NCI-H1092 treated with DMSO at 0.1 percent for 48 hours (cell line): Measurements from ENCODE around the gene CDK18.

Experiments
- DNase-seq: peaks from one replicate; lab custom pipeline; 2025; lab: John Stamatoyannopoulos, UW

CDK18 gene

DNA sequence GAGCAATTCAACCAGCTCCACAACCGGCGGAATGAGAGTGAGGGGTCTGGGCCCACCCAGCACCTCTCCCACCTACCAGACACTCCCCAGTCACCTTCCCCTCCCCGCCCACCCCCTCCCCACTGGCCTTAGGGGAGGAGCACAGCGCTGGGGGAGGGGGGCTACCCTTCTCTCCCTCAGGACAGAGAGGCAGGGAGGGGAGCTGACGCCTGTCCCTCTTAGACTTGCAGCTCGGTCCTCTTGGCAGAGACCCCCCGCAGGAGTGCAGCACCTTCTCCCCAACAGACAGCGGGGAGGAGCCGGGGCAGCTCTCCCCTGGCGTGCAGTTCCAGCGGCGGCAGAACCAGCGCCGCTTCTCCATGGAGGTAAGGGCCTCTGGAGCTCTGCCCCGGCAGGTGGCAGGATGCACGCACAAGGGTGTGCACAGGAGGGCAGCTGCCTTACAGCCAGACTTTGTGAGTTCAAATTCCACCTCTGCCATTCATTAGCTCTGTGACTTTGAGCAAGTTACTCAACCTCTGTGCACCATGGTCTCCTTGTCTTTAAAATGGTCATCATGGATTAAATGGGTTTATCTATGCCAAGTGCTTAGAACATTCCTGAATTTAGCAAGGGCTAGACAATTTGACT is 18.9 kb downstream of the CDK18 start:
- DNase-seq: no peak

DNA sequence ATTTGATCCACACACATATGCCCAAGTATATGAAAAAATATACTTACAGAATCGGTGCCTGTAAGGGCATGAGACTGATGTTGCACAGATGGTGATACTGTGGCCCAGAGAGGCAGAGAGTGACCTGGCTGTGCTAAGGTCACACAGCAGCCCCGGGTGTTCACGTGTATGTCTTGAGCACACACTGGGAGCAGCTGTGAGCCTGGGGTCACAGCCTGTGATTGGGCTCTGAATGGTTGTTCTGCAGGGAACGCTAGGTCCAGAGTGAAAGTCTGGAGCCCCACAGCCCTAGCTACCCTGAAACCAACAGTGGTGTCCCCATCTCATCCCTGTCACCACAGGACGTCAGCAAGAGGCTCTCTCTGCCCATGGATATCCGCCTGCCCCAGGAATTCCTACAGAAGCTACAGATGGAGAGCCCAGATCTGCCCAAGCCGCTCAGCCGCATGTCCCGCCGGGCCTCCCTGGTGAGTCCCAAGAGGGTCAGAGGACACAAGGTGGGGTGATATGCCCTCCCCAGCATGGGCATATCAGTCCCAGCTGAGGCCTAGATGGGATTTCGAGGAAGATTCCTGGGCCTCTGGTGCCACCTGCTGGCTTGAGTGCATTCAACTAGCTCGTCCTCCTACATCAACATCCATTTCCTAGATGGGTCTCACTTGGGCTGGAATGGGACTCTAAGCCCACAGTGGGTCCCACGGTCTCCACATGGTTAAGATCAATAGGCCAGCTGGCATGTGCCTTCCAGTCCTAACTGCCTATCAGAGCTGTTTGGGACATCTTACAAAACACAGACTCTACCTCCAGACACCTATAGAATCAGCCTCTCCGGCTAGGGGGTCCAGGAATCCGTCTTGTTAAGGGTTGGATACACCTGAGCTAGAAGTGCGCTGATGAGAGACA is 19.7 kb downstream of the CDK18 start:
- peak; percentile 88 for DNase-seq

- no peak for DNase-seq
These were observed 20.3 kb downstream of the CDK18 start for GRCh38 chr1:205524794-205525101.

GRCh38 chr1:205525495-205526285 is 21.2 kb downstream of the CDK18 start:
- DNase-seq: no peak

DNA sequence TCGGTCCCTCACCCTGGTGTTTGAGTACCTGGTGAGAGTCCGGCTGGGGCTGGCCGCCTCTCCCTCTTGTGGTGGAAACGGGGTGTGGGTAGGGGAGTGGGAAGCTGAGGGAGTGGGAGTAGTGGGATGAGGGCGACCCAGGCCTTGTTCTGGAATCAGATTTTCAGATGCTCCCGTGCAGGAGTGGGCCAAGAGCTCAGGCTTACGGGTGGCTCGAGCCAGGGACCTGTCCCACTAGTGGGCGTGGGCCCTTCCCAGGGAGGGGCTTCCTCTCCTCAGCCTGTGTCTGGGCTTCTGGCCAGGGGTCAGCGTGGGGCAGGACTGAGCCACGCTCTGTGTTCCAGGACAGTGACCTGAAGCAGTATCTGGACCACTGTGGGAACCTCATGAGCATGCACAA is 22.0 kb downstream of the CDK18 start:
- DNase-seq: no peak

DNA sequence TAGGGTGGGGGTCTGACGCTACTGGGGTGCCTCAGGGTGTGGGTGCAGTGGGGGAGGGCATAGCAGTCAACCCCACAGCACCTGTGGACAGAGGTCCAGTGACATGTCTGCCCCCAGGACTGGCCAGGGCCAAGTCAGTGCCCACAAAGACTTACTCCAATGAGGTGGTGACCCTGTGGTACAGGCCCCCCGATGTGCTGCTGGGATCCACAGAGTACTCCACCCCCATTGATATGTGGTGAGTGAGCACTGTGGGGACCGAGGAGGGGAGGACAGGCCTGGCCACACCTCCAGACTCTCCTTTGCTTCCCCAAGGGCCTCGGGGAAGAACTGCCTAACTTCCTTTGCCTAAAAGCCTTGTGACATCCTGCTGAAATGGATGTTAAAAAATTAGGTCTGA is 23.5 kb downstream of the CDK18 start:
- no peak for DNase-seq

- no peak for DNase-seq
These were observed 24.0 kb downstream of the CDK18 start for GRCh38 chr1:205528446-205528886.

DNA sequence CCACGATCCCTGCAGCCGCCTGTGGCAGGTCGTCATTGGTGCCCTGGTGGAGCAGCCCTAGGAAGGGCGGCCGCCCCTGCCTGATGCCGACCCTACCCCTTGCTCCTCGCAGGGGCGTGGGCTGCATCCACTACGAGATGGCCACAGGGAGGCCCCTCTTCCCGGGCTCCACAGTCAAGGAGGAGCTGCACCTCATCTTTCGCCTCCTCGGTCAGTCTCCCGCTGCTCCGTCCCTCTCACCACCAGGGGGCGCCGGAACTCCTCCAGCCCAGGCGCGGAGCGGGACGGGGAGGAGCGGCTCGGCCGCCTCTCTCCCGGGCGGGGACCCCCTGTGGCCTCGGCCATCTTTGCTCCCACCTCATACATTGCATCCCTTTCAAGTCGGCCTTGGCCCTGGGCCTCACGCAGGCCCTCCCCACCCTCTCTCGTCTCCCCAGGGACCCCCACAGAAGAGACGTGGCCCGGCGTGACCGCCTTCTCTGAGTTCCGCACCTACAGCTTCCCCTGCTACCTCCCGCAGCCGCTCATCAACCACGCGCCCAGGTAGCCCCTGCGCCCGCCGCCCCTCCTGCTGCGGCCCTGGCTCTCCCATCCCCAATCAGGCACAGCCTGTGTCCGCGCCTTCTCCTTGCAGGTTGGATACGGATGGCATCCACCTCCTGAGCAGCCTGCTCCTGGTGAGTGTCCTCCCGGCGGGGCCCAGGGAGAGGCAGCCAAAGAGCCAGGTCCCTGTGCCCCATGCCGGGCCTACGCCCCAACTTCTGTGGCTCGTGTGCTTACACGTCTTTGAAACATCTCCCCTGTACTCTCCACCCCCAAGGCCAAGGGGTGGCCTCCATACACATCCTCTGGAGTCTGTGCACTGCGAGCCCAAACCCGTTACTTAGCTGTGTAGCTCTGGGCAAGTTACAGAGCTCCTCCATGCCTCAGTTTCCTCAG is 24.7 kb downstream of the CDK18 start:
- DNase-seq: no peak

DNA sequence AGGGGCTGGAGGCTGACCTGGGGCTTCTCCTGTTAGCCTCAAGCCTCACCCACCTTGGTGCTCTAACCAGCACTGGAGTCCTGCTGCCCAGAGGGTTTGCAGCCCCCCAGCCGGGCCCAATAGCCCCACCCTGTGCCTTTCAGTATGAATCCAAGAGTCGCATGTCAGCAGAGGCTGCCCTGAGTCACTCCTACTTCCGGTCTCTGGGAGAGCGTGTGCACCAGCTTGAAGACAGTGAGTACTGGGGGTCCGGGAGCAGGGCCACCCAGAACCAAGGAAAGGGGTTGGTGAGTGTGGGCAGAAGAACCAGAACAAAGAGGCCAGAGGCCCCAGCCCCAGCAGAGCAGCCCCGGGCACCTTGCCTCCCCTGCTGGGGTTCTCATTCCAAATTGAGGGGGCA is 25.6 kb downstream of the CDK18 start:
- no peak for DNase-seq

GRCh38 chr1:205531191-205532025 is 26.9 kb downstream of the CDK18 start:
- DNase-seq: no peak

GRCh38 chr1:205532026-205532898 is 27.8 kb downstream of the CDK18 start:
- DNase-seq: no peak

GRCh38 chr1:205532996-205533735 is 28.7 kb downstream of the CDK18 start:
- no peak for DNase-seq

GRCh38 chr1:205533748-205534443 is 29.4 kb downstream of the CDK18 start:
- no peak for DNase-seq

- DNase-seq: no peak
These were observed 30.0 kb downstream of the CDK18 start for GRCh38 chr1:205534444-205534985.

DNA sequence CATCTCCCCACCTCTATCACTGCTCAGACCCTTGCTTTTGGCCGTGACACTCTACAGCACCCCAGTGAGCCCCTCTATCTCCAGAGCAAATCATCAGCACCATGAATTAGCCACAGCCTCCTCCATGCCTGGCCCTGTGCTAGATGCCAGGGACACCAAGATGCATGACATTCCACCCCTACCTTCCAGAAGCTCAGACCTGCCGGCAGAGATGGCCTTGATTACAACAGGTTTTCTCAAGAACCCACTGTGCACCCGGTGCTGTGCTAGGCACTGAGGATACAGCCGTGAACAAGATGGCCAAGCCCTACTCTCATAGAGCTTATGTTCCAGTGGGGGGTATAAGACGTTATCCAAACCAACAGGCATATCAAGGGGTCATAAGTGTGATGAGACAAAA is 30.6 kb downstream of the CDK18 start:
- no peak for DNase-seq

DNA sequence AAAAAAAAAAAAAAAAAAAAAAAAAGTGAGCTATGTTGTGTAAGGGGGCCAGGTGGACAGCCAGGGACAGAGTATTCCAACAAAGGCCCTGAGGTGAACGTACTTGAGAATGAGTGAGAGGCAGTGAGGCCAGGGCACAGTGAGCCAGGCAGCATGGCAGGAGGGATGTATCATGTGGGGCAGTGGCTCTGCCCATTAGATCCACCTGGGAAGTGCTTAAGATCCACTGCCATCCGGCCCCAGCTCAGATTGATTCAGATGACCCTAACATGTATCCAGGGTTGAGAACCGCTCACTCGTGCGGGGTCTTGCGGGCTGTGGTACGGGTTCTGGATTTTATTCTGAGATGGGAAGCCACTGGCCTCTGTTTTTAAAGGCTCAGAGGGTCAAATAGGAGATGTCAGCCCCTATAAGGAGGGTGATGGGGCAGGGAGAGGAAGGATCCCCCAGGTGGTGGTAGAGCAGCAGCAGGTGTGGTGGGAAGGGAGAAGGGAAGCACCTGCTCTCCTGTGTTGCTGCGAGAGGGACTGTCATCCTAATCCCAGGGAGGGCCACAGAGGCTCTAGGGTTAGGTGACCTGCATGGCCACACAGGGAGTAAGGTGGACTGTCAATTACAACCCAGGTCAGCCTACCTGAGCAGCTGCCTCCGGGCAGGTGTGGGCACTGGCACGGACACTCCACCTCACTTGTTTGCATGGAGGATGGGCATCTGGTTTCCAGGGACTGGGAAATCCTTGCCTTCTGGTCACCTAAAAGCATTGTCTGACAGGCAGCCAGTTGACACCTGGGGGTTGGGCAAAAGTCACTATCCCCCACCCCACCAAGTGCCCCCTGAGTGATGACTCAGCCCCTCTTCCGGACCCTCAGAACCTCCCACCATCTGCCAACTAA is 31.6 kb downstream of the CDK18 start:
- no peak for DNase-seq

- DNase-seq: no peak
These were observed 32.4 kb downstream of the CDK18 start for GRCh38 chr1:205536759-205537361.
